WERI-Rb-1 (cell line): ENCODE data around the gene PAPOLA.

Source experiments
- DNase-seq: peaks from one replicate; pipeline ENCODE4 v3.0.0-alpha.2; 2020
- H3K27ac ChIP-seq: fragments of 250-450 bp; sonication (Bioruptor Pico); 2 replicates; pipeline ENCODE4 v1.5.1; 2020; ENCODE audit warnings: mild to moderate bottlenecking, moderate library complexity
- H3K27me3 ChIP-seq: fragments of 250-450 bp; sonication (Bioruptor Pico); 2 replicates; pipeline ENCODE4 v1.5.1; 2021; ENCODE audit warnings: mild to moderate bottlenecking, low read depth, moderate library complexity; ENCODE audit not compliant: insufficient read depth, severe bottlenecking
- H3K36me3 ChIP-seq: fragments of 250-450 bp; sonication (Bioruptor Pico); 2 replicates; pipeline ENCODE4 v1.5.1; 2020; ENCODE audit warnings: mild to moderate bottlenecking, moderate library complexity
- H3K4me3 ChIP-seq: 2 replicates; pipeline ENCODE4 v1.5.1; 2011; ENCODE audit warnings: low read depth, mild to moderate bottlenecking, control low read depth, low read length
- H3K9me3 ChIP-seq: fragments of 250-450 bp; sonication (Bioruptor Pico); 2 replicates; pipeline ENCODE4 v1.5.1; 2021; ENCODE audit warnings: mild to moderate bottlenecking, moderate library complexity; ENCODE audit not compliant: severe bottlenecking
- CTCF ChIP-seq: IDR thresholded peaks from 2 replicates; pipeline ENCODE4 v1.5.1; 2011; ENCODE audit warnings: low read depth, mild to moderate bottlenecking, control low read depth, inconsistent platforms, low read length

PAPOLA gene

GRCh38 chr14:96579358-96579757, 77.2 kb downstream of the PAPOLA start:
- Histone ChIP-seq H3K9me3 (no peaks in the 10 kb centered on the region), H3K36me3 (no peaks in the 10 kb centered on the region), H3K27ac (no peak overlapping the region), H3K4me3 (no peak overlapping the region), H3K27me3 (no peaks in the 10 kb centered on the region)
- no peak for TF ChIP-seq CTCF
- DNase-seq: no peak

DNA sequence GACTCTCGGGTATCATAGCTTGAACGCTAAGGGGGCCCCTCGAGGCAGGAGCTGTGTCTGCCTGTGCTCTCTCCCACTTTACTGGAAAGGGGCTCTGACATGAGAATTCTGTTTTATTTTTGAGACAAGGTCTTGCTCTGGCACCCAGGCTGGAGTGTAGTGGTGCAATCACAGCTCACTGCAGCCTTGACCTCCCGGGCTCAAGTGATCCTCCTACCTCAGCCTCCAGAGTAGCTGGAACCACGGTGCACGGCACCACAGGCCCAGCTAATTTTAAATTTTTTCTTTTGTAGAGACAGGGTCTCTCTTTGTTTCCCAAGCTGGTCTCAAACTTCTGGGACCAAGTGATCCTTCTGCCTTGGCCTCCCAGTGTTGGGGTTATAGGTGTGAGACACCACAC, 77.7 kb downstream of the PAPOLA start:
- no peaks in the 10 kb centered on the region for H3K9me3 ChIP-seq
- no peaks in the 10 kb centered on the region for H3K27me3 ChIP-seq
- no peak overlapping the region for H3K27ac ChIP-seq
- no peak for TF ChIP-seq CTCF
- no peaks in the 10 kb centered on the region for H3K36me3 ChIP-seq
- DNase-seq: no peak
- H3K4me3 ChIP-seq: no peak overlapping the region

DNA sequence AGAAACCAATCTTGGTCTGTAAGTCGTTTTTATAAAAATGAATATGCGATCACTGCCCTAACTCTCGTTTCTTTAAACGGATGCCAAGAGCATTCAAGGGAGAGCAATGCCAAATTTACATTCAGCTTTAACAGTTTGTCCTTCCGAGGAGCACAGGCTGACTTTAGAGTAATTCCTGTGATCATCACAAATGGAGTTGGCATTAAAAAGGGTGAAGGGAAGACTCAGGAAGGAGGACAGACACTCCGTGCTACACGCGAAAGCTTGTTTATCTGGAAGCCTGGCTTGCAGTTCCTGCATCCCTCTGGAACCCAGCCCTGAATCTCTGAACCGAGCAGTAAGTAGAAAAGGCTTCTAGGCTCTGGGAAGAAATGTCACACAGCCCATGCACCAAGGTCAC, 78.4 kb downstream of the PAPOLA start:
- no peak overlapping the region for H3K4me3 ChIP-seq
- no peak for TF ChIP-seq CTCF

DNA sequence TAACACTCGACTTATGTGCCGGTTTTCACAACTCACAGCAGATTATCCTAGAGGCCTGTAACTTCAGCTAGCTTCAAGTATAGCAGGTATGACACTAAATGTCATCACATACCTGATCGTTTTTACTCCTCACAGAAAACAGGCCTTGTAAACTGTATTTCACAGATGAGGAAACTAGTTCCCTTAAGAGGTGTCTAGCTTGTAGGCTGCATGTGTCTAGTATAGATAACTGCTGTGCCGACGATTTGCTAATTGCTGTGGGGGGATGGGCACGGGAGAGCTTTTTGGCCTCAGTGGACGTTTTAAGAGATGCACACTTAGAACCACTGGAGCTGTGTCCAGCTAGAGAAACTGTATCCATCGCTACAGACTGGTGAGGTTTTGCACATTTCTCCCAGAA, 78.8 kb downstream of the PAPOLA start:
- TF ChIP-seq CTCF: no peak
- no peak overlapping the region for H3K27ac ChIP-seq

More for the DNA sequence above, 78.4 kb downstream of the PAPOLA start:
- DNase-seq: no peak
- Histone ChIP-seq H3K9me3 (no peaks in the 10 kb centered on the region), H3K36me3 (no peaks in the 10 kb centered on the region), H3K27me3 (no peaks in the 10 kb centered on the region), H3K27ac (no peak overlapping the region)

DNA sequence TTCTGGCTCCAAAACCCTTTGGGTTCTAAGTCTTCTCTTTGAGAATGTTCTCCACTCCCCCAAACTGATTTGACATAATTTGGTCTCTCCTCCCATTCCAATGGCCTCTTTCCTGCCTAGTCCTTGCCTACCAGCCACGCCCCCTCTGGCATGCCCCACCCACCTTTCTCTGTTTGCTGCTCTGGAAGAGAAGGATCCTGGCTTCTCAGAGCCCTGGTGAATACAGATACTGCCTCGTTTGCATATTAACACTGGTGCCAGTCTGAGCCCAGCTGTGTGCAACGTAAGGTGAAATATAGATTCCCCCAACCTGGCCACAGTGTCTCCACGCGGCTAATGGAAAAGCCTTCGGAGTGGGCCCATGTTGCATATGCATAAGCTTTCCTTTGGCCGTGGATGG, 79.7 kb downstream of the PAPOLA start:
- Histone ChIP-seq H3K36me3 (no peaks in the 10 kb centered on the region), H3K4me3 (no peak overlapping the region), H3K27ac (no peak overlapping the region), H3K27me3 (no peaks in the 10 kb centered on the region), H3K9me3 (no peaks in the 10 kb centered on the region)
- no peak for DNase-seq
- no peak for TF ChIP-seq CTCF

More for the DNA sequence above, 78.8 kb downstream of the PAPOLA start:
- H3K4me3 ChIP-seq: no peak overlapping the region
- H3K36me3 ChIP-seq: no peaks in the 10 kb centered on the region
- DNase-seq: no peak
- no peaks in the 10 kb centered on the region for H3K27me3 ChIP-seq
- H3K9me3 ChIP-seq: no peaks in the 10 kb centered on the region

- no peak for DNase-seq
- Histone ChIP-seq H3K36me3 (no peaks in the 10 kb centered on the region), H3K9me3 (no peaks in the 10 kb centered on the region), H3K27ac (no peak overlapping the region), H3K27me3 (no peaks in the 10 kb centered on the region), H3K4me3 (no peak overlapping the region)
- TF ChIP-seq CTCF: no peak
These were observed 80.3 kb downstream of the PAPOLA start for GRCh38 chr14:96582411-96582961.
